ENCODE results near the gene SYT1.

SYT1 gene

GRCh38 chr12:79357048-79357447, 492.5 kb downstream of the SYT1 start:
- no peak for DNase-seq (ENCODE audit: low spot score)

GRCh38 chr12:79358716-79359300, 494.2 kb downstream of the SYT1 start:
- DNase-seq (ENCODE audit: low spot score): no peak

- no peak for DNase-seq (ENCODE audit: low spot score)
Measured at GRCh38 chr12:79360286-79360685, 495.7 kb downstream of the SYT1 start.

GRCh38 chr12:79360936-79361335, 496.4 kb downstream of the SYT1 start:
- DNase-seq (ENCODE audit: low spot score): no peak

GRCh38 chr12:79364197-79364596, 499.6 kb downstream of the SYT1 start:
- DNase-seq (ENCODE audit: low spot score): no peak

GRCh38 chr12:79366374-79366773, 501.8 kb downstream of the SYT1 start:
- DNase-seq (ENCODE audit: low spot score): no peak

- no peak for DNase-seq (ENCODE audit: low spot score)
Measured at GRCh38 chr12:79367032-79367589, 502.5 kb downstream of the SYT1 start.

- no peak for DNase-seq (ENCODE audit: low spot score)
Measured at GRCh38 chr12:79370021-79370420, 505.4 kb downstream of the SYT1 start.

- no peak for DNase-seq (ENCODE audit: low spot score)
Measured at GRCh38 chr12:79371226-79371625, 506.7 kb downstream of the SYT1 start.

GRCh38 chr12:79373896-79374499, 509.4 kb downstream of the SYT1 start:
- DNase-seq (ENCODE audit: low spot score): peak; percentile 22

GRCh38 chr12:79374545-79374944, 510.0 kb downstream of the SYT1 start:
- no peak for DNase-seq (ENCODE audit: low spot score)

- DNase-seq (ENCODE audit: low spot score): no peak
Measured at GRCh38 chr12:79375050-79375449, 510.5 kb downstream of the SYT1 start.

- no peak for DNase-seq (ENCODE audit: low spot score)
Measured at GRCh38 chr12:79378496-79378895, 513.9 kb downstream of the SYT1 start.

- DNase-seq (ENCODE audit: low spot score): no peak
Measured at GRCh38 chr12:79380402-79380801, 515.8 kb downstream of the SYT1 start.

GRCh38 chr12:79381248-79382208, 517.0 kb downstream of the SYT1 start:
- no peak for DNase-seq (ENCODE audit: low spot score)

- DNase-seq (ENCODE audit: low spot score): no peak
Measured at GRCh38 chr12:79384551-79384950, 520.0 kb downstream of the SYT1 start.

GRCh38 chr12:79388011-79388410, 523.4 kb downstream of the SYT1 start:
- no peak for DNase-seq (ENCODE audit: low spot score)

GRCh38 chr12:79393842-79394241, 529.3 kb downstream of the SYT1 start:
- DNase-seq (ENCODE audit: low spot score): no peak

- DNase-seq (ENCODE audit: low spot score): no peak
Measured at GRCh38 chr12:79397609-79398008, 533.0 kb downstream of the SYT1 start.

- DNase-seq (ENCODE audit: low spot score): no peak
Measured at GRCh38 chr12:79400481-79400880, 535.9 kb downstream of the SYT1 start.

- no peak for DNase-seq (ENCODE audit: low spot score)
Measured at GRCh38 chr12:79402606-79403005, 538.0 kb downstream of the SYT1 start.

- DNase-seq (ENCODE audit: low spot score): no peak
Measured at GRCh38 chr12:79406993-79407392, 542.4 kb downstream of the SYT1 start.

Measured in activated CD4-positive, alpha-beta T cell treated with anti-CD3 and anti-CD28 coated beads, Interleukin-2, Interleukin-4, amounts not matched to agents 100 ng/mL and 50 ng/mL, durations not matched to agents 16 hours and 8 hours (primary cell).